NCI-H2081 (cell line): Measurements from ENCODE around the gene SOCS6.
"Not testable (repeated sequence)": the region's sequence is repeated elsewhere in the genome, so short reads cannot be mapped to it uniquely, and the experiment has no call there.

Experiments
- DNase-seq, 2 experiments: peaks; one replicate each; lab custom pipeline; 2025; lab: John Stamatoyannopoulos, UW

SOCS6 gene

DNA sequence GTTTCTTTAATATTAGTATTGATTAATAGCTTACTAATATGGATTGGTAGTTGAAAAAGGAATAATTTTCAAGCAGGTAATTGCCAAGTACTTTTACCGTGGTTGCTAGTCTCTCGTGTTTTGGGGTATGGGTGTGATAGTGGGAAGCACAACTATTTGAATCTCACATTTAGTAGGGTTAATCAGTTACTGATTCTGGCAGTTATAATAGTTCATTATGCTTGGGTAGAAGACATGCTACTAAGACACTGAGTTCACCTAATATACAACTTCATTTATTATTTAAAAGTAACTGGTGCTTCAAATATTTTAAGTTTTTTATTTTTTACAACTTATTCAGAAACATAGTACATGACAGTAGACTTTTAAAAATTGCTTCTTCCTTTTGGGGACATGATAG, 33.5 kb downstream of the SOCS6 start:
- no peak for DNase-seq

- DNase-seq, result no peak
Measured at GRCh38 chr18:70322928-70323327, 34.1 kb downstream of the SOCS6 start.

DNA sequence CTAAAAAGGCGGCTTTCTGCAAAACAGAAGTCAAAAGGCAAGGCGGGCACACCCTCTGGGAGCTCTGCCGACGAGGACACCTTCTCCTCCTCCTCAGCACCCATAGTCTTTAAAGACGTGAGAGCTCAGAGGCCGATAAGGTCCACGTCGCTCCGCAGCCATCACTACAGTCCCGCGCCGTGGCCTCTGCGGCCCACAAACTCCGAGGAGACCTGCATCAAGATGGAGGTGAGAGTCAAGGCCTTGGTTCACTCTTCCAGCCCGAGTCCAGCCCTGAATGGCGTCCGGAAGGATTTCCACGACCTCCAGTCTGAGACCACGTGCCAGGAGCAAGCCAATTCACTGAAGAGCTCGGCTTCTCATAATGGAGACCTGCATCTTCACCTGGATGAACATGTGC, 36.1 kb downstream of the SOCS6 start:
- no peak for DNase-seq

- DNase-seq, result no peak
Measured at GRCh38 chr18:70326255-70326654, 37.4 kb downstream of the SOCS6 start.

DNA sequence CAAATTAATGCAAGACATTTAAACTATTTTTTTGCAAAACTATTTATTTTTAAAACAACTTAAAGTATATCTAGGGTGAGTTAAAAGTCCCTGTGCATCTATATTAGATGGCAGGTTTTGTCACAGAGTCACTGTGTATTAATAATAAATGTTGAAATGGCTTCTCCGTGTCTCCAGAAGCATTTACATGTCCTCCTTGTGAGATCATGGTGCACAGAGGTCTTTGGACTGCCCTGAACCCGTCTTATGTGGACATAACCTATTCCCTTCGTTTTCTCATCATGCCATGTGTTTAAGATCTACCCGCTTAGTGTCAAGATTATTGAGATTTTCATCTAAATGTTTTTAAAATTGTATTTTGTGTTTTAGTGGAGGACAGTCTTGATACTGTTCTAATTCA, 39.3 kb downstream of the SOCS6 start:
- DNase-seq, result no peak

DNA sequence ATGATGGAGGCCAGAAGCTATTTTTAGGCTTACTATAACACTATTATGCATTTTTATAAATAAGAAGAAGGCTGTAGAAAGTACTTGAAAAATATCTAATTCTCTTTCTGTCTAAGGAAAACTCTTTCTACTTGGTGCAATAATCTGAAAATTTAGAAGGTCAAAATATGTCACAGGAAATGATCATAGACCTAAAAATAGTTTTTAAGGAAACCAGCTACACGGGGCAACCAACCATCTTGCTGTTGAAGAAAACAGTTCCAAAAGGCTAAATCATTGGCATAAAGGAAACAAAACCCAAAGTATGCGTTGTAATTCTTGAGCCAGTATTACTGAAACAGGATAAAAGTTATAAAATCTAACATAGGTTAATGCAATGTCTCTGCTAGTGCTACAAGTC, 40.2 kb downstream of the SOCS6 start:
- DNase-seq, result no peak

GRCh38 chr18:70330887-70331286, 42.0 kb downstream of the SOCS6 start:
- DNase-seq, result no peak

DNA sequence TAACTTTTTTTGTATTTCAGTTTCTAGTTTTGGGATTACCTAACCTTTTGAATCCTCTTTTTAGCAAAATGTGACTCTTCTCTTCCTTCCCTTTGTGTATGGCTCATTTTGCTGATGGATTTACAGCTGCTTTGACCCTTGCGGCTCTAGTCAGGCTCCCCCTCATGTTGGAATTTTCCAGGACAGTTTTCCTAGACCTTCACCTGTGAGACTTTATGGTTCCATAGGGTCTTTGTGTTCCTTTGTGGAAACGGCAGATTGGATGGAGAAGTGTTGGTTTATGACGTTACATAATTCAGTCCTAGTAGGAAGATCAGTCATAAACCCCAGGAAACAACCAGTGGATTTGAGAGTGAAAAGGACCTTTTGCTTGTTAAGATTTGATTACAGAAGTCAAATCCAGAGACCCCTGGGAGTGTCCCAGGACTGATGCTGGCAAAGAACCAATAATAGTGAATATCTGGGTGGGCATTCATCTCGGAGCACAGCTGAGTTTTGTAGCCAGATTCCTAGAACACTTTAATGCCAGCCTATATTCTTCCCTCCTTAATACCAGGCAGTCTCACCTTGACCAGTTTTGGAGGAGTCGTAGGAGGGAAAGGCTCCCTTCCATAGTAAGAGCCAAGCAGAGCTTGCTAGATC, 42.7 kb downstream of the SOCS6 start:
- no peak for DNase-seq

DNA sequence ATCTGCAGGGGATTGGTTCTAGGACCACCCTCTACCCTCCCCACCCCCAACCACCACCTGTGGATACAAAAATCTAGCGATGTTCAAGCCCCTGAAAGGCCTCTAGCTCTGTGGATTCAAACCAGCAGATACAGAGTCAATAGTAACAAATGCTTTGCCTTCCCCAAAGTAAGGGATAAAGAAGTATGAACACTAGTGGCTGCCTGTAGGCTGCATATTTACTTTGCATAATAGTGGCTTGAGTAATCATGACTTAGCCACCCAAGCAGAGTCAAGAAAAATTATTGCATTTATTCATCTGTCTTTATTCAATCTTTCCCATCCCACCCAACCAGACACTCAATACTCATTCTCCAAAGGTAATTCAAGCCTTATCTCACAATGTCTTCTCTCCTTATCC, 43.8 kb downstream of the SOCS6 start:
- no peak for DNase-seq

DNA sequence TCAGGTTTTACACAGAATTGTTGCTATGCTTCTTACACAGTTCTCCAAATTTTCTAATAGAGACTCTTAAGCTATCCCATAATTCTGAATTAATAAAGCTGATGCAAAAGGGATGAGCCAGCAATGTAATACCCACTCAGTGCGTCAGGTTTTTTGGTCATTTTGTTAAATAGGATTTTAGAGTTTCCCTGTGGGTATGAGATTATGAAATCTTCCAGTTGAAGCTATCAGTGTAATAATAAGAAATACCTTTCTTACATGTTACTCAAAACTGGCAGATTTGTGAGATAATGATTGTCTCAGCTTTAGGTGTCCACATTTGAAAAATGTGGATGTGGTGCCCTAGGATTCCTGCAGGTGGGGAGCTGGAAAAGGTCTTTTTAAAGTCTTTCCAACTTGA, 44.5 kb downstream of the SOCS6 start:
- DNase-seq, result no peak

- DNase-seq, result no peak
Measured at GRCh38 chr18:70333757-70334156, 44.9 kb downstream of the SOCS6 start.

GRCh38 chr18:70334264-70334663, 45.4 kb downstream of the SOCS6 start:
- no peak for DNase-seq

DNA sequence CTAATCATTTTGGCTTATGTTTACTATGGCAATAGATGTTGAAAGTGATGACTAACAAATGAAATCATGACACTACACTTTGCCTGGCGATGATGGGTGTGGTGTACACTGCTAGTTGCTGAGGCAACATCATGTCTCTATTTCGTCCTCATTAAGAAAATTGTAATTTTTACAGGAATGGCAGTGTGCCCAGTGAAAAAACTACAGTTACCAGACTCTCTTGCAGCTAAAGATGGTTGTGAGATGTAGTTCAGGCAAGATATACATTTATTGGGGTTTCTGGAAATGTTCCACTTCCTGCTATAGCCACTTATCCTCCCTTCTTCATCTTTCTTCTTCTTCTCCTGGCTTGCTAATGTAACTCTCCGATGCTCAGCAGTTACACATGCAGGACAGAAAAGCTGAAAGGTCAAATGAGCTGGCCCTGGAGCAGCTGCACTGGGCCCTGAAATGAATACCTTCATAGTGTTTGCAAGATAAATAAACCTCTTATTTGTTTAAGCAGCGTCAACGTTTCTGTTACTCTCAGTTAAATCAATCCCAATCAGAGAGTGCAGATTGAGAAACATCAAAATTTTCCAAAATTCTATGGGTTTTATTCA, 46.0 kb downstream of the SOCS6 start:
- DNase-seq, result no peak

DNA sequence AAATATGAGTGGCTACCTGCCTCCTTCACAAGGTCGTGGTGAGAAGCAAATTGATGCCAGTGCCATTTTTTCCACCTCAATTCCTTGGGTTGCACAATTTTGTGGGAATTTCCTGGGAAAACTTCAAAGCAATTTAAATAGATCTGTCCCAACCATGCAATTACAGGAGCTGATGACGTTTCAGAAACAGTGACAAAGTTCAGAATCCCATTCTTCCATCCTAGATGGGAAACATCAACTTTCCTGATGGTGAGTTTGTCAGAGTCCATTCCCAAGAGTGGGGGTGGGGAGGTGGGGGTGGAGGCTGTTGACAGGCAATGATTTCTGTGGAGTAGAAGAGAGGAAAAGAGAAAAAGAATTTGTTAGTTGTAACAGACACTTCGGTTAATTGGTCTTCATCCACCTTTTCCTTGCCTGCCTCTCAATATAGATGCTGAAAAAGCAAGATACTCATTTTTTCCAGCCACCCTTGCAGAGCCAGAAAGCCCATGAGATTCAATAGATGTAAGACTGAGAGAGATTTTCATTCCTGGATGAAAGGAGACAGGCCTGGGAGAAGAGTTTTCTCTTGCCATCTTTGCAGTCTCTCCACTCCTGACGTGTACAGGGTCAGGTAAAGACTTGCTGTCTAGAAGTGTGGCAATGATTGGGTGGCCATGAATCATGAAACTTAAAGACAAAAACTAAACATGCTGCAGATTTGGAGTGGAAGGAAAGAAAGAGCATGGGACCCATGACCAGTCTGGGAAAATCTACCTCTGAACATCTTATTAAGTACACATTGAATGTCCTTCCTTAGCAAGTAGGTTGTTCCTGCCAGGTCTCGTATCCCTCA, 47.3 kb downstream of the SOCS6 start:
- DNase-seq, result no peak

GRCh38 chr18:70337139-70337972, 48.5 kb downstream of the SOCS6 start:
- DNase-seq, result no peak

DNA sequence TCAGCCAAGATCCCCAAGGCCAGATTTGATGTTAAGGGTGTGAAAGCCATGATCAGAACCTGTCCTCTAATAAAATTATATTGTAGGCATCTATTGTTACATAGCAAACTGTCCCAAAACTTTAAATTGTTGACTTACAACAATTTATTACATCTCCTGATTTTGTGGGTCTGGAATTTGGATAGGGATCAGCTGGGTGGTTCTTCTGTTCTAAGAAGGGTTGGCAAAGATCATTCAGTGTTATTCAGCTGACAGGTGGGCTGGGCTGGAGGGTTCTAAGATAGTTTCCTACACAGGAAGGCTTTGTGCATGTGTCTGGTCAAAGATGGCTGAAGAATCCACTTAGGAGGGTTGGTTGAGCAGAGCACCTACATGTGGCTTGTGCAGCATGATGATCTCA, 50.0 kb downstream of the SOCS6 start:
- no peak for DNase-seq

GRCh38 chr18:70339915-70340314, 51.1 kb downstream of the SOCS6 start:
- DNase-seq, result no peak

DNA sequence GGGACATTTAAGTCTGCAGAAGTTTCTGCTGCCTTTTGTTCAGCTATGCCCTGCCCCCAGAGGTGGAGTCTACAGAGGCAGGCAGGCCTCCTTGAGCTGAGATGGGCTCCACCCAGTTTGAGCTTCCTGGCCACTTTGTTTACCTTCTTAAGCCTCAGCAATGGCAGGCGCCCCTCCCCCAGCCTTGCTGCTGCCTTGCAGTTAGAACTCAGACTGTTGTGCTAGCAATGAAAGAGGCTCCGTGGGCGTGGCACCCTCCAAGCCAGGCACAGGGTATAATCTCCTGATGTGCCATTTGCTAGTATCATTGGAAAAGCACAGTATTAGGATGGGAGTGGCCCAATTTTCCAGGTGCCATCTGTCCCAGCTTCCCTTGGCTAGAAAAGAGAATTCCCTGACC, 59.6 kb downstream of the SOCS6 start:
- not testable (repeated sequence) for DNase-seq

- no peak for DNase-seq
Measured at GRCh38 chr18:70349316-70349715, 60.5 kb downstream of the SOCS6 start.

DNA sequence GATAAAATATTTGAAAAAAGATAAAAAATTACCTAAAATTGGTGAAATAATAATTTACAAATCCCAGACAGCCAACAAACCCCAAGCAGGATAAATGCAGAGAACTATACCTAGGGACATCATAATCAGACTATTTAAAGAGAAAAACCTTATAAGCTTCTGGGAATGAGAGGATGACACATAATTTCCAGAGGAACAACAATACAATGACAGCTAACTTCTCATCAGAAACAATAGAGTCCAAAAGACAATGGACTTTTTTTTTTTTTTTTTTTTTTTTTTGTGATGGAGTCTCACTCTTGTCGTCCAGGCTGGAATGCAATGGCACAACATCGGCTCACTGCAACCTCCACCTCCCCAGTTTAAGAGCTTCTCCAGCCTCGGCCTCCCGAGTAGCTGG, 65.2 kb downstream of the SOCS6 start:
- no peak for DNase-seq

GRCh38 chr18:70354771-70355170, 65.9 kb downstream of the SOCS6 start:
- no peak for DNase-seq

DNA sequence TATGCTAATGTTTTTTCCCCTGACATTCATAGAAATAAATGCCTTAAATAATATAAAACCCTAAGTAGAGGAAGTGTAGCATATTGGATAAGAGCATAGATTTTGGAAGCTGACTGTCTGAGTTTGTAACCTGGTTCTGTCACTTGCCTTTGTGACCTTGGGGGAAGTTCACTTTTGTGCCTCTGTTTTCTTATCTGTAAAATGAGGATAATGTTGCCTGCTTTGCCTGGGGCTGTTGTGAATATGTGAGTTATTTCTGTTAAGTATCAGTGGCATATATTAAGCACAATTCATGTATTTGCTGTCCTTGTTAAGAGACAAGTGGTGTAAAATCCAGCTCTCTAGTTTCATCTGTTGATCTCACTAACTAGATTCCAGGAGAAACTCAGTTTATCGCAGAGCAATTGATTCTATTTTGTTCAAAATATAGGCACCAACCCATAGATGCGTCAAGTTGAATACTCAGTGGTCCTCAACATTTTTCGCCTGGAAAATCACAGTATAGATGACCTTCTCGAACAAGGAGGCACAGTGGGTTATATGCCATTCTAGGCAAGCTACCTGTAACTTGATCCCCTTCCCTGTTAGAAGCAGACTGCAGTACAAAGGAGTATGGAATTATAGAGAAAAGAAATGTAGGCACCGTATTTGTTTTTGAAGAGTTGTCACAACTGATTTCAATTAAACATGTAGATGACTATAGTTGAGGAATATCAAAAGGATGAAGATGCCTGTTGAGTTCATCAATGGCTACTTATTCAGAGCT, 67.0 kb downstream of the SOCS6 start:
- no peak for DNase-seq
